Dermis blood vessel endothelial cell (primary cell): ENCODE measurements around the gene RPRM. TPM values are rescaled to one million over a fixed set of nuclear protein-coding genes. Genes with fewer than 3 reads are reported as not detected.
"Not testable (repeated sequence)": the region's sequence is repeated elsewhere in the genome, so short reads cannot be mapped to it uniquely, and the experiment has no call there.

Experiments used
- DNase-seq: peaks from one replicate; pipeline ENCODE4 v3.0.0; 2010
- total RNA-seq: library from RNA; depleted of rRNA; stranded (reverse); fragments of >200 nt; gene quantifications from 2 replicates; pipeline ENCODE4 v1.2.3, GENCODE V29; 2014

Gene RPRM
- total RNA-seq, 1 donor from 2014 or later, result not detected

DNA sequence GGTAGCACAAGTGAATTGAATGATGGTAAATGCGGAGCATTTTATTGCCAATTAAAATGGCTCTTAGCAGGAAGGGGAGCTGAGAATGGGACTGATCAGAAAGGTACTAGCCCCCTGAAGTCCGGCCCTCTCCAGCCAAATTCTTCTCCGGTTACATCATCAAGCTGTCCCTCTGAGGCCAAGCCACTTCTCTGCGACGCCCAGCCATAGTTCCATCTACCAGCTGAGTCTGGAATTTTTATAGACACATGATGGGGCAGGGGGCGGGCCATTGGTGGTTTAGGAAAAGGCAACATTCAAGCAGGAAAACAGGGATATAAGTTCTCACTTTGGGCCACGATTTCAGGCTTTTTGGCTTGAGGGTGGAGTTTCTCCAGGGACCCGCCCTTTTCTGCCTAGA lies 22.7 kb downstream of the RPRM start:
- DNase-seq, result no peak

DNA sequence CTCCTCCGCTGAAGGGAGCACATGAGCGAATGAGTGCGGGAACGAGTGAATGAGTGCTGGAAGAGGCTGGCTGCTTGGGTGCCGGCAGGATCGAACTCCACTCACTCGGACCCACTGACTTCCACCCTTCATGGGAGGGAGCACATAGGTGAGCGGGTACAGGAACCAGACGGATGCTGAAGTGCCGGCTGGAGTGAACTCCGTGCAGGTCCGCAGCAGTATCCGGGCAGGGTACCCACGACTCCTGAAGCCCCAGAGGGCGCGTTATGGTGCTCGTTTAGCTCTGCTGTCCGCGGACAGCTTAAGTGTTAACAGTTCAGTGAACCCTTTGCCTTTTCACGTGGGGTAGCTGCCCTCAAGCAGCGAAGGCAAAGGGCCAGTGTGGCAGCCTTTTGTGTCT lies 23.2 kb downstream of the RPRM start:
- DNase-seq, result no peak

DNA sequence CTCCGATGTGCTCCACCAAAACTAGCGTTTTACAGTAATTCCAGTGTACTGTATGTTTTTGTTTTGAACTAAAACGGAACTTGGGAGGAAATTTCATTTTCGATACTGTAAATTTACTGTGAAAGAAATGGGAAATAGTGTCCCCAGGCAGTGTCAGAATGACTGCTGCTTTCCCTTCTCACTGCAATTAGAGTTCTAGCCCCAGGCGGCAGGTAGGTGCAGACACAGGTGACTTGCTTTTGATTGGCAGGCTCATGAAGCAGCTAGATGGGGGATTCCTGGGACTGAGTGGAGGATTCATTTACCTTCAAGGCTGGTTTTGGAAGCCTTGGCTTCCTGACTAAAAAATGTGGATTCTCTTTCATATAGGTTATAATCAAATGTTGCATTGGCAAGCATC lies 27.0 kb downstream of the RPRM start:
- DNase-seq, result no peak

DNA sequence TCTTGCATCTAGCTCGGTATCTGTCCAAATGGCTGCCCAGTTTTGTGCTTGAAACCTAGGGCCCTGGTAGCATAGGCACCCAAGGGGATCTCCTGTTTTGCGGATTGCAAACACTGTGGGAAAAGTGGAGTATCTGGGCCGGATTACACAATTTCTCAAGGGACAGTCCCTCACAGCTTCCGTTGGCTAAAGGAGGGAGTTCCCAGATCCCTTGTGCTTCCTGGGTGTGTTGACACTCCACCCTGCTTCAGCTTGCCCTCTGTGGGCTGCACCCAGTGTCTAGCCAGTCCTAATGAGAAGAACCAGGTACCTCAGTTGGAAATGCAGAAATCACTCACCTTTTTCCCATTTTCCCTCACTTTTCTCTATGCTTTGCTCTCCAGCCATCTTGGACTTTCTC lies 35.5 kb downstream of the RPRM start:
- no peak for DNase-seq

DNA sequence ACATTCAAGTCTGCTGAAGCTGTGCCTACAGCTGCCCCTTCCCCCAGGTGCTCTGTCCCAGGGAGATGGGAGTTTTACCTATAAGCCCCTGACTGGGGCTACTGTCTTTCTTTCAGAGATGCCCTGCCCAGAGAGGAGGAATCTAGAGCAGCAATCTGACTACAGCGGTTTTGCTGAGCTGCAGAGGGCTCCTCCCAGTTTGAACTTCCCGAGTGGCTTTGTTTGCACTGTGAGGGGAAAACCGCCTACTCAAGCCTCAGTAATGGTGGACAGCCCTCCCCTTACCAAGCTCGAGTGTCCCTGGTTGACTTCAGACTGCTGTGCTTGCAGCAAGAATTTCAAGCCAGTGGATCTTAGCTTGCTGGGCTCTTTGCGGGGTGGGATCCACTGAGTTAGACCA lies 35.9 kb downstream of the RPRM start:
- DNase-seq, result not testable (repeated sequence)

DNA sequence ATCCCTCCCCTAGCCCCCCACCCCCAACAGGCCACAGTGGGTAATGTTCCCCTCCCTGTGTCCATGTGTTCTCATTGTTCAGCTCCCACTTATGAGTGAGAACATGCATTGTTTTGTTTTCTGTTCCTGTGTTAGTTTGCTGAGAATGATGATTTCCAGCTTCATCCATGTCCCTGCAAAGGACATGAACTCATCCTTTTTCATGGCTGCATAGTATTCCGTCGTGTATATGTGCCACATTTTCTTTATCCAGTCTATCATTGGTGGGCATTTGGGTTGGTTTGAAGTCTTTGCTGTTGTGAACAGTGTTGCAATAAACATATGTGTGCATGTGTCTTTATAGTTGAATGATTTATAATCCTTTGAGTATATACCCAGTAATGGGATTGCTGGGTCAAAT lies 38.5 kb downstream of the RPRM start:
- DNase-seq, result not testable (repeated sequence)

DNA sequence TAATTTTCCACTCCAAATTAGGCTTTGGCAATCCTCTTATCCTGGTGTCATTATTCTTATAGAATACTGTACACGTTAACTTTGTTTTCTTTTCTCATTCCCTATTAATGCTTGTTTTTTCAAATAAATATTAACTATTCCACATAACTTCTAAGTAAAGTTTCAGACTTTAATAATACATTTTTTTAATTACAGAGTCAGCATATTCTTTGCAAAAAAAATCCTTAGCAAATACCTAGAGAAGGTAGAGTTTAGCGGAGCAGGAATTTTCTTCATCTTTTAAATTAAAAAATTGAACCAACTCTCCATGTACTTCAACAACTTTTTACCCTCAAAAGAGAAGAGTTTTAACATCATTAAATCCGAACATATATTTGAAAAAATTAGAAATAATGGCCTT lies 45.2 kb downstream of the RPRM start:
- DNase-seq, result no peak

DNA sequence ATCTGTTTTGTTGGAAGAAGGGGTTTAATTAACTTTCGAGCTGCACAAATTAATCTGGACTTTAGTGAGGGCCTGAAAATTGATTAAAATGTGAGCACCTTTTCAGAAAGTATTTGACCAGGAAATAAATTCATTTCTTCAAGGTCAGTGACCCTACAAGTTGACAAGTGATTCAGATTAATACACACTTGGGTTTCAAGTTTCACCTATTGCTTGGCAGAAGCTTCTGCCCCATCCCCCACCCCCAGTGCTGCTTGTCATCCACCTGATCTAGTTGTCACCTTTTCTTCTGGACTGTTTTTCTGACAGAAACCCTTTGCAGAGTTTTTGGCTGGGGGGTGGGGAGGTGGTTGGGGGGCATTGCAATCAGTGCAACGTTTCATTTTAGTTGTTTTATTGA lies 46.2 kb downstream of the RPRM start:
- DNase-seq, result no peak

DNA sequence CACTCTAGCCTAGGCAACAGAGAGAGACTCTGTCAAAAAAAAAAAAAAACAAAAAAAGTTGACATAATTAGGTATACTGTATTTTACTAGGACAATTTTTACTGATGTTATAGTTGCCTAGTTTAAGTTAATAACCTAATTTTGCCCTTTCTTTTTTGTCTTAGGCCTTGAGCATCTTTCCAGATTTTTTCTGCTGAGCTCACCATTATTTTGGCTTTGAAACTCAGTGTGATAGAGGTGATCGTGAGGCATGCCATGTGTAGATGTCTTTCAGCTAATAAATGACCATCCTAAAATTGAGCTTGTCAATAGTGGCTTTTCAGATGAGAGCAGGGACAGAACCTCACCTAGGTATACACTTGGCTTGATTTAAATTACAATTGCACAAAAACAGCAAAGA lies 47.4 kb downstream of the RPRM start:
- DNase-seq, result no peak
